Retinal pigment epithelial cell (primary cell): Measurements from ENCODE around the gene IL1RAP.

ENCODE experiments used
- DNase-seq: peaks from one replicate; pipeline ENCODE4 v3.0.0-alpha.2; 2010; ENCODE audit warnings: low read depth
- H3K4me3 ChIP-seq: 2 replicates; pipeline ENCODE4 v1.5.1; 2011; ENCODE audit warnings: mild to moderate bottlenecking, low read length, control low read depth, moderate library complexity
- TF ChIP-seq, protein P1 (sequence below): conservative IDR thresholded peaks from 2 replicates; pipeline ENCODE4 v1.5.1; 2011; ENCODE audit warnings: low read depth, low read length, control low read depth, inconsistent platforms

The IL1RAP gene

DNA sequence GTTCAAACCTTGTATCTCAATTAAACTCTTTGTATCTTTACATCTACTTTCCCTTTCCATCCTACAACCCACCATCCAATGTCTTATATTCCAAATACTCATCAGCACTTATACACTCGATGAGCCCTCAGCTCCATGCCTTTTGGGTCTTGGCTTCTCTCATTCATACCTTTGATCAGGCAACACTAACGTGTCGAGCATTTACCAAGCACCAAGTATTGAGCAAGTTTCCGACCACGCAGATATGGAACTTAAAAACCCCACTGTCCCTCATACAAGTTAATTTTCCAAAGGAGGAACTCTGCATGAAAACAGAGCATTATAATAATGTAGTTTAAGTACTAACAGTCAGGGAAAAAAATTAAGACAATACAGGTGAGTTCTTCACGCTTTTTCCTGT, 102.8 kb downstream of the IL1RAP start:
- H3K4me3 ChIP-seq: no peak overlapping the region
- no peak for DNase-seq
- TF ChIP-seq, protein P1, sequence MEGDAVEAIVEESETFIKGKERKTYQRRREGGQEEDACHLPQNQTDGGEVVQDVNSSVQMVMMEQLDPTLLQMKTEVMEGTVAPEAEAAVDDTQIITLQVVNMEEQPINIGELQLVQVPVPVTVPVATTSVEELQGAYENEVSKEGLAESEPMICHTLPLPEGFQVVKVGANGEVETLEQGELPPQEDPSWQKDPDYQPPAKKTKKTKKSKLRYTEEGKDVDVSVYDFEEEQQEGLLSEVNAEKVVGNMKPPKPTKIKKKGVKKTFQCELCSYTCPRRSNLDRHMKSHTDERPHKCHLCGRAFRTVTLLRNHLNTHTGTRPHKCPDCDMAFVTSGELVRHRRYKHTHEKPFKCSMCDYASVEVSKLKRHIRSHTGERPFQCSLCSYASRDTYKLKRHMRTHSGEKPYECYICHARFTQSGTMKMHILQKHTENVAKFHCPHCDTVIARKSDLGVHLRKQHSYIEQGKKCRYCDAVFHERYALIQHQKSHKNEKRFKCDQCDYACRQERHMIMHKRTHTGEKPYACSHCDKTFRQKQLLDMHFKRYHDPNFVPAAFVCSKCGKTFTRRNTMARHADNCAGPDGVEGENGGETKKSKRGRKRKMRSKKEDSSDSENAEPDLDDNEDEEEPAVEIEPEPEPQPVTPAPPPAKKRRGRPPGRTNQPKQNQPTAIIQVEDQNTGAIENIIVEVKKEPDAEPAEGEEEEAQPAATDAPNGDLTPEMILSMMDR: no peak

- TF ChIP-seq, protein P1: no peak
These were observed 103.3 kb downstream of the IL1RAP start for GRCh38 chr3:190617185-190617584.

GRCh38 chr3:190618330-190619030, 104.6 kb downstream of the IL1RAP start:
- TF ChIP-seq, protein P1: no peak
- no peak overlapping the region for H3K4me3 ChIP-seq
- DNase-seq: no peak

More at GRCh38 chr3:190617185-190617584, 103.3 kb downstream of the IL1RAP start:
- no peak for DNase-seq
- no peak overlapping the region for H3K4me3 ChIP-seq

DNA sequence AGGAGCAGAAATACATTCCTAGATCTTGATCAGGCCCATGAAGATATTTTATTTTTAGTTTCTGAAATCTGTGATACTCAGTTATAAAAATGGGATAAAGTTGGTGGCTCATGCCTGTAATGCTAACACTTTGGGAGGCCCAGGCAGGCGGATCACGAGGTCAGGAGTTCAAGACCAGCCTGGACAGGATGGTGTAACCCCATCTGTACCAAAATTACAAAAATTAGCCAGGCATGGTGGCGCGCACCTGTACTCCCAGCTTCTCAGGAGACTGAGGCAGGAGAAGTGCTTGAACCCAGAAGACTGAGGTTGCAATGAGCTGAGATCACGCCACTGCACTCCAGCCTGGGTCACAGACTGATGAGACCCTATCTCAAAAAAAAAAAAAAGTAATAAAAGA, 105.5 kb downstream of the IL1RAP start:
- DNase-seq: no peak
- H3K4me3 ChIP-seq: no peak overlapping the region
- TF ChIP-seq, protein P1: no peak

DNA sequence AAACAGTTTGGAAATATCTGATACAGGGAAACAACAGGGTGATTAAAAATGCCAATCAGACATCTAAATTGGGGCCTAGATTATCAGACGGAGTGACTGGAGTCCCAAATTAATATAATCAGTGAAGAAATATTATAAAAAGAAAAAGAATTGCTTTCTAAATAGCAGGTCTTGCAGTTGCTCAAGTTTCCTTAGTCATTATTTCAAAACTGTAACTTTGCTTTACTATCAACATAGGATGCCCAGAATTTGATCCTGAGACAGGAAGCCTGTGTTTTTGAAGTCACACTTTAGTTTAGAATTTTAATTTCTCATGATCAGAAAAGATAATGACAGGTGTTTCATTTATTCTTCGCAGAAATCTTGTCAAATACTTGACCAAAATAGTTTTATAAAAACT, 105.9 kb downstream of the IL1RAP start:
- TF ChIP-seq, protein P1: no peak
- DNase-seq: no peak

GRCh38 chr3:190620886-190621608, 107.2 kb downstream of the IL1RAP start:
- TF ChIP-seq, protein P1: no peak
- DNase-seq: no peak
- no peak overlapping the region for H3K4me3 ChIP-seq

More for the DNA sequence above, 105.9 kb downstream of the IL1RAP start:
- H3K4me3 ChIP-seq: no peak overlapping the region

GRCh38 chr3:190621927-190622326, 108.0 kb downstream of the IL1RAP start:
- TF ChIP-seq, protein P1: no peak
- no peak for DNase-seq
- no peak overlapping the region for H3K4me3 ChIP-seq
